Measurements from ENCODE around the gene SLC24A3.

SLC24A3 gene

GRCh38 chr20:19508449-19508848, 296.0 kb downstream of the SLC24A3 start:
- ATAC-seq, result no peak
- TF ChIP-seq CSDC2 (CRISPR knock-in tag; IDR thresholded peaks at IDR 0.05), result no peak
- TF ChIP-seq ZFP30 (CRISPR knock-in tag; IDR thresholded peaks at IDR 0.05), result no peak
- TF ChIP-seq GLIS3 (CRISPR knock-in tag; IDR thresholded peaks at IDR 0.05), result no peak
- TF ChIP-seq ESRRG (CRISPR knock-in tag; IDR thresholded peaks at IDR 0.05), result no peak
- TF ChIP-seq ISL1 (CRISPR knock-in tag; IDR thresholded peaks at IDR 0.05), result no peak
- TF ChIP-seq PATZ1 (CRISPR knock-in tag; IDR thresholded peaks at IDR 0.05; ENCODE audit: borderline replicate concordance), result no peak

- no peak for TF ChIP-seq PPARA (CRISPR knock-in tag; IDR thresholded peaks at IDR 0.05; ENCODE audit: borderline replicate concordance)
- TF ChIP-seq ZNF70 (CRISPR knock-in tag; IDR thresholded peaks at IDR 0.05), result no peak
- no peak for TF ChIP-seq CREB5 (CRISPR knock-in tag; IDR thresholded peaks at IDR 0.05; ENCODE audit: low read depth)
- no peak for TF ChIP-seq CSDC2 (CRISPR knock-in tag; IDR thresholded peaks at IDR 0.05)
- TF ChIP-seq TCF4 (CRISPR knock-in tag; IDR thresholded peaks at IDR 0.05; ENCODE audit: borderline replicate concordance), result no peak
- TF ChIP-seq POU6F1 (CRISPR knock-in tag; IDR thresholded peaks at IDR 0.05; ENCODE audit: borderline replicate concordance, low read depth), result no peak
- TF ChIP-seq ISL1 (CRISPR knock-in tag; IDR thresholded peaks at IDR 0.05), result no peak
- TF ChIP-seq ESRRG (CRISPR knock-in tag; IDR thresholded peaks at IDR 0.05), result no peak
- TF ChIP-seq TSHZ2 (CRISPR knock-in tag; IDR thresholded peaks at IDR 0.05), result no peak
- no peak for TF ChIP-seq RARB (CRISPR knock-in tag; IDR thresholded peaks at IDR 0.05)
- TF ChIP-seq TOX (CRISPR knock-in tag; IDR thresholded peaks at IDR 0.05; ENCODE audit: borderline replicate concordance), result no peak
- no peak for TF ChIP-seq ZFP30 (CRISPR knock-in tag; IDR thresholded peaks at IDR 0.05)
- TF ChIP-seq SNAI2 (CRISPR knock-in tag; IDR thresholded peaks at IDR 0.05), result no peak
- no peak for TF ChIP-seq OSR1 (CRISPR knock-in tag; IDR thresholded peaks at IDR 0.05)
- no peak for TF ChIP-seq ARNTL (CRISPR knock-in tag; IDR thresholded peaks at IDR 0.05; ENCODE audit: borderline replicate concordance, low read depth)
- TF ChIP-seq ZNF8 (CRISPR knock-in tag; IDR thresholded peaks at IDR 0.05), result no peak
- TF ChIP-seq GLIS3 (CRISPR knock-in tag; IDR thresholded peaks at IDR 0.05), result no peak
- no peak for TF ChIP-seq ZFP3 (CRISPR knock-in tag; IDR thresholded peaks at IDR 0.05)
- ATAC-seq, result no peak
Observed at GRCh38 chr20:19510611-19511010, 298.2 kb downstream of the SLC24A3 start.

- TF ChIP-seq CSDC2 (CRISPR knock-in tag; IDR thresholded peaks at IDR 0.05) (no peak), CREB5 (CRISPR knock-in tag; IDR thresholded peaks at IDR 0.05; ENCODE audit: low read depth) (no peak), CSRNP3 (CRISPR knock-in tag; IDR thresholded peaks at IDR 0.05) (no peak), RARB (CRISPR knock-in tag; IDR thresholded peaks at IDR 0.05) (no peak), POU6F1 (CRISPR knock-in tag; IDR thresholded peaks at IDR 0.05; ENCODE audit: borderline replicate concordance, low read depth) (no peak), ZFP30 (CRISPR knock-in tag; IDR thresholded peaks at IDR 0.05) (no peak), ZNF70 (CRISPR knock-in tag; IDR thresholded peaks at IDR 0.05) (no peak), ZNF565 (CRISPR knock-in tag; conservative IDR thresholded peaks at IDR 0.05; ENCODE audit: low read depth) (no peak)
- no peak for ATAC-seq
Observed at GRCh38 chr20:19511931-19512330, 299.5 kb downstream of the SLC24A3 start.
